CD4-positive, alpha-beta memory T cell (primary cell): Measurements from ENCODE around the gene FGF6. TPM values are rescaled to one million over a fixed set of nuclear protein-coding genes. Genes with fewer than 3 reads are reported as not detected.

Experiments
- CTCF ChIA-PET: fragments of 350-600 bp; sonication (Branson Sonifier 250); formaldehyde crosslinking; loops from one replicate; lab custom pipeline; 2021; ENCODE audit warnings: inconsistent platforms; ENCODE audit not compliant: partially characterized antibody; lab: Charles Lee
- POLR2A ChIA-PET: fragments of 350-600 bp; sonication (Branson Sonifier 250); formaldehyde crosslinking; loops from one replicate; lab custom pipeline; 2021; ENCODE audit not compliant: partially characterized antibody; lab: Charles Lee
- DNase-seq, 5 donors: peaks; one replicate each; pipeline versions ENCODE4 v3.0.0 to v3.0.0-alpha.2; 2020 to 2022; ENCODE audit warnings: mixed read lengths in 1 of 5
- H3K27ac ChIP-seq: one replicate; pipeline ENCODE4 v1.7.0; 2013; ENCODE audit warnings: low read depth, low read length
- H3K27me3 ChIP-seq: 2 replicates; pipeline ENCODE4 v1.7.0; 2013; ENCODE audit warnings: mild to moderate bottlenecking, low read length, moderate library complexity; ENCODE audit not compliant: insufficient read depth
- H3K36me3 ChIP-seq: 2 replicates; pipeline ENCODE4 v1.7.0; 2013; ENCODE audit warnings: mild to moderate bottlenecking, low read length, moderate library complexity; ENCODE audit not compliant: insufficient read depth
- H3K4me1 ChIP-seq: 2 replicates; pipeline ENCODE4 v1.7.0; 2013; ENCODE audit warnings: mild to moderate bottlenecking, low read length, moderate library complexity; ENCODE audit not compliant: insufficient read depth
- H3K4me3 ChIP-seq, 2 donors: one replicate each; pipeline ENCODE4 v1.7.0; 2013; ENCODE audit warnings: low read length in 2 of 2, mild to moderate bottlenecking in 1 of 2
- H3K9me3 ChIP-seq, 2 donors: one replicate each; pipeline ENCODE4 v1.7.0; 2013; ENCODE audit warnings: low read length in 2 of 2, control low read depth in 1 of 2; ENCODE audit not compliant: control insufficient read depth in 1 of 2
- H3K27ac Mint-ChIP-seq, 7 donors: one replicate each; pipeline ENCODE4 v1.8.0; 2020 to 2021; ENCODE audit warnings: mixed read lengths in 7 of 7, mild to moderate bottlenecking in 6 of 7, inconsistent platforms in 3 of 7, moderate library complexity in 3 of 7
- H3K27me3 Mint-ChIP-seq, 2 donors: one replicate each; pipeline ENCODE4 v1.8.0; 2020 to 2021; ENCODE audit warnings: mixed read lengths in 2 of 2
- H3K36me3 Mint-ChIP-seq, 2 donors: one replicate each; pipeline ENCODE4 v1.8.0; 2020 to 2021; ENCODE audit warnings: mixed read lengths in 2 of 2, inconsistent platforms in 1 of 2, mild to moderate bottlenecking in 1 of 2
- H3K4me1 Mint-ChIP-seq, 4 donors: one replicate each; pipeline ENCODE4 v1.8.0; 2020 to 2021; ENCODE audit warnings: mixed read lengths in 4 of 4, mild to moderate bottlenecking in 1 of 4
- H3K4me3 Mint-ChIP-seq, 8 donors: one replicate each; pipeline ENCODE4 v1.8.0; 2020 to 2021; ENCODE audit warnings: mixed read lengths in 8 of 8, mild to moderate bottlenecking in 7 of 8, moderate library complexity in 6 of 8, inconsistent platforms in 3 of 8
- H3K9me3 Mint-ChIP-seq, 8 donors: one replicate each; pipeline ENCODE4 v1.8.0; 2020 to 2021; ENCODE audit warnings: mixed read lengths in 8 of 8, mild to moderate bottlenecking in 5 of 8, inconsistent platforms in 3 of 8, moderate library complexity in 1 of 8
- intact Hi-C: fragments of 100-400 bp; cut with micrococcal nuclease; formaldehyde crosslinking; loops from one replicate; pipeline ENCODE4 v1.15.1; 2023
- polyA plus RNA-seq, 2 donors: library from polyadenylated mRNA; unstranded; fragments of 300-500 nt; fragmentation: Illumina TruSeq; gene quantifications; one replicate each; pipeline ENCODE4 v1.2.3, GENCODE V29; 2021
- total RNA-seq, 2 experiments: library from RNA; stranded (reverse); gene quantifications; one replicate each; pipeline ENCODE4 v1.2.3, GENCODE V29; 2021

FGF6 gene
- total and polyA plus RNA-seq, 4 experiments from 2014 or later: not detected

- no peaks in the 10 kb centered on the region for H3K4me1 ChIP-seq
- H3K27me3 Mint-ChIP-seq: peaks cover 9 to 14% of the 10 kb centered on the region in 2 donors
- no peak overlapping the region for H3K4me3 Mint-ChIP-seq
- intact Hi-C loops: no loop called here
- no peaks in the 10 kb centered on the region for H3K4me1 Mint-ChIP-seq
- POLR2A ChIA-PET: no interaction called here
- H3K4me3 ChIP-seq: no peak overlapping the region
- H3K9me3 Mint-ChIP-seq: no peaks in the 10 kb centered on the region
- no peak overlapping the region for H3K27ac ChIP-seq
- no peaks in the 10 kb centered on the region for H3K36me3 Mint-ChIP-seq
- no peaks in the 10 kb centered on the region for H3K9me3 ChIP-seq
- CTCF ChIA-PET: interaction anchor here (0.6 to 1.0 kb wide), 4 partner anchors 9 to 23 kb away, joined by 3 read pairs; no protein-coding TSS in a partner anchor
- no peaks in the 10 kb centered on the region for H3K27me3 ChIP-seq
- DNase-seq: no peak
- no peak overlapping the region for H3K27ac Mint-ChIP-seq
- H3K36me3 ChIP-seq: no peaks in the 10 kb centered on the region
These were observed 42.6 kb downstream of the FGF6 start for GRCh38 chr12:4402996-4403395.

GRCh38 chr12:4401117-4401516, 44.5 kb downstream of the FGF6 start:
- H3K27ac Mint-ChIP-seq: no peak overlapping the region
- intact Hi-C loops: no loop called here
- no peaks in the 10 kb centered on the region for H3K4me1 ChIP-seq
- CTCF ChIA-PET: no interaction called here
- no peaks in the 10 kb centered on the region for H3K4me1 Mint-ChIP-seq
- H3K27me3 ChIP-seq: no peaks in the 10 kb centered on the region
- no peak for DNase-seq
- POLR2A ChIA-PET: no interaction called here
- H3K9me3 ChIP-seq: no peaks in the 10 kb centered on the region
- H3K9me3 Mint-ChIP-seq: no peaks in the 10 kb centered on the region
- H3K27ac ChIP-seq: no peak overlapping the region
- peaks cover 13 to 17% of the 10 kb centered on the region in 2 donors for H3K27me3 Mint-ChIP-seq
- no peaks in the 10 kb centered on the region for H3K36me3 ChIP-seq
- H3K36me3 Mint-ChIP-seq: no peaks in the 10 kb centered on the region
- no peak overlapping the region for H3K4me3 ChIP-seq
- no peak overlapping the region for H3K4me3 Mint-ChIP-seq

DNA sequence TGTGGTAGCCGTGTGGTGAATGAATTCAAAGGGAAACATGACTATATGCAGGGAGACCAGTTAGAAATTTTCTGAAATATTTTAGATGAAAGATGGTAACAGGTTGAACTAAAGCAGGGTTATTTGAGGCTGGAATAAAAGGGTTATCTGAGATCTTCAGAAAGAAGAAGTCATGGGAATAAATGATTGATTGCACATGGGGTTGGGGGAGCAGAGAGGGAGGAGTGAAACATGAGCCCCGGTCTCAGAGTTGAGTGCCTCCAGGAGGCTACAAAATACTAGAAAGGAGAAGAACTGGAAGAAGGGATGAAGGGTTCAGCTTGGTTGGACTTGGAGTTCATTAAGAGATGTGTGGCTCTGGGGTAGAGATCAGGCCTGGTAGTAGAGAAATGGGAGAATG, 49.8 kb downstream of the FGF6 start:
- Mint-ChIP-seq H3K9me3 (no peaks in the 10 kb centered on the region), H3K4me1 (peaks cover 0 to 1% (median 0%) of the 10 kb centered on the region in 4 donors), H3K4me3 (no peak overlapping the region), H3K36me3 (no peaks in the 10 kb centered on the region), H3K27me3 (peaks cover 32 to 37% of the 10 kb centered on the region in 2 donors), H3K27ac (no peak overlapping the region)
- no peak overlapping the region for H3K4me3 ChIP-seq
- H3K9me3 ChIP-seq: no peaks in the 10 kb centered on the region
- no peaks in the 10 kb centered on the region for H3K36me3 ChIP-seq
- intact Hi-C loops: no loop called here
- no peak overlapping the region for H3K27ac ChIP-seq
- no peaks in the 10 kb centered on the region for H3K27me3 ChIP-seq
- ChIA-PET CTCF (no interaction called here), POLR2A (no interaction called here)
- DNase-seq: no peak
- H3K4me1 ChIP-seq: no peaks in the 10 kb centered on the region

DNA sequence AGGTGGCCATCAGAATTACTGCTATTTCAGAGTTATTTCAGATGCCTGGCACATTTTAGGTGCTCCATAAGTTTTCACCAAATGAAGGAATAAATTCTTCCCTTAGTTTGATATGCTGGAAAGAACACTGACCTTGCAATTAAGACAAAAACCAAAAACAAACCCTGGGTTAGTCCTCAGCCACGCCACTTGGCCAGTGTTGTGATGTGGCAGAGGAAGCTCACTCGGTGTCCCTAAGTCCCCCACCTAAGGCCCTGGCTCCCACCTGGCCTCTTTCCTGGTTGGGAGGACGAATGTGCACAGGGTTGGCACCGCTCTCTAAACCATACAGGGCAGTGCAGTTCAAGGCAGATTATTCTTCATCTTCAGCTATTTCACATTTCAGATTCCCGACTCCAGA, 52.4 kb downstream of the FGF6 start:
- Mint-ChIP-seq H3K27me3 (peaks cover 29 to 40% of the 10 kb centered on the region in 2 donors), H3K27ac (no peak overlapping the region), H3K9me3 (no peaks in the 10 kb centered on the region), H3K4me3 (no peak overlapping the region), H3K36me3 (no peaks in the 10 kb centered on the region), H3K4me1 (peaks cover 0 to 1% (median 0%) of the 10 kb centered on the region in 4 donors)
- Histone ChIP-seq H3K27me3 (no peaks in the 10 kb centered on the region), H3K27ac (no peak overlapping the region), H3K4me3 (no peak overlapping the region), H3K36me3 (no peaks in the 10 kb centered on the region), H3K9me3 (no peaks in the 10 kb centered on the region), H3K4me1 (no peaks in the 10 kb centered on the region)
- ChIA-PET POLR2A (no interaction called here), CTCF (no interaction called here)
- no peak for DNase-seq
- intact Hi-C loops: no loop called here

DNA sequence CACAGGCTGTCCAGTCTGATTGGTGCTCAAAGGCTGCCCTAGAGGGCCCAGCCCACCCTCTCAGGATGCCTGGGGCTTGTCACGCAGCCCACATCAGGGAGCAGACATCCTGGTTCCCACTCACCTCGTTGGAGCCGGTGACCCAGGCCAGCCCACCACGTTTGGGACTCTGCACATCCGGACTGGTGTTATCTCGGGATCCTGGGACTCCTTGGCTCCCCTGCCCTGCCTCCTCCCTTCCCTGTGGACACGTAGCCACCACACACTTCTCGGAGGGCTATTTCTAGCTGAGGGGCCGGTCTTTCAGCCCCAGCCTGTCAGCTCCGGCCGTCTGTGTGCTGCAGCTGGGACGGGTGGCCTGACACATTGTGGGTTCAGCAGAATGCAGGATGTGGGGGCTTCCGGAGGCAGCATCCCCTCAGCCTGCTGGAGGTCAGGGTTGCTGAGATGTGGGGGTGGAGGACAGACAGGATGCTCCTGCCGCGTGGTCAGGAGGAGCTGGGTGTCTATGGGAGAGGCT, 53.3 kb downstream of the FGF6 start:
- DNase-seq: no peak
- H3K9me3 Mint-ChIP-seq: no peaks in the 10 kb centered on the region
- H3K36me3 Mint-ChIP-seq: no peaks in the 10 kb centered on the region
- H3K27me3 Mint-ChIP-seq: peaks cover 29 to 39% of the 10 kb centered on the region in 2 donors
- H3K27ac Mint-ChIP-seq: peak overlapping the region in 1 of 7 donors; percentile 28
- Histone ChIP-seq H3K27me3 (no peaks in the 10 kb centered on the region), H3K27ac (no peak overlapping the region), H3K4me1 (no peaks in the 10 kb centered on the region), H3K36me3 (no peaks in the 10 kb centered on the region), H3K9me3 (no peaks in the 10 kb centered on the region), H3K4me3 (no peak overlapping the region)
- H3K4me3 Mint-ChIP-seq: no peak overlapping the region
- intact Hi-C loops: no loop called here
- ChIA-PET POLR2A (no interaction called here), CTCF (no interaction called here)
- peaks cover 0 to 1% (median 0%) of the 10 kb centered on the region in 4 donors for H3K4me1 Mint-ChIP-seq

DNA sequence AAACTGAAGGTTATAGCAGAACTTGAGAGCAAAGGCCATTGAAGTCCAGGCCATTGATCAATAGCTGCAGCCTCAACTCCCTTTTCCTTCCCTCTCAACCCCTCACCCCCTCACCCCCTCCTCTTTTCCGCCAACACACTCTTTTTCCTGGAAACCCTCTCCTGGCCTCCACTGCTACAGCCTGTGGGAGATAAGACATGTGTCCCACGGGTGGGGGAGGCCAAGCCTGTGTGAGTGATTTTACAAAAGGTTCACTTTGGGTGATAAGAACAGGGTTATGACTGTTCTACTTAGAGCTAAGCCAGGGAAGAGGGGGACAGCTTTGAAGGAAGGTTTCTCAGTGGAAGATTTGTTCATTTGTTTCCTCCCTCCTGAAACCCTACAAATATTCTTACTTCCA, 57.0 kb downstream of the FGF6 start:
- Histone ChIP-seq H3K36me3 (no peaks in the 10 kb centered on the region), H3K27ac (no peak overlapping the region), H3K4me3 (no peak overlapping the region), H3K27me3 (no peaks in the 10 kb centered on the region), H3K4me1 (no peaks in the 10 kb centered on the region), H3K9me3 (no peaks in the 10 kb centered on the region)
- intact Hi-C loops: no loop called here
- Mint-ChIP-seq H3K27ac (no peak overlapping the region), H3K9me3 (no peaks in the 10 kb centered on the region), H3K4me1 (peaks cover 0 to 1% (median 0%) of the 10 kb centered on the region in 4 donors), H3K27me3 (peaks cover 9 to 20% of the 10 kb centered on the region in 2 donors), H3K4me3 (no peak overlapping the region), H3K36me3 (no peaks in the 10 kb centered on the region)
- no peak for DNase-seq
- POLR2A ChIA-PET: no interaction called here
- CTCF ChIA-PET: interaction anchor here (0.7 kb wide), 1 partner anchor 8 kb away, joined by 3 read pairs; no protein-coding TSS in a partner anchor

- Histone ChIP-seq H3K9me3 (no peaks in the 10 kb centered on the region), H3K27me3 (no peaks in the 10 kb centered on the region), H3K4me1 (no peaks in the 10 kb centered on the region), H3K27ac (no peak overlapping the region), H3K4me3 (no peak overlapping the region), H3K36me3 (no peaks in the 10 kb centered on the region)
- H3K36me3 Mint-ChIP-seq: no peaks in the 10 kb centered on the region
- peaks cover 5 to 17% of the 10 kb centered on the region in 2 donors for H3K27me3 Mint-ChIP-seq
- intact Hi-C loops: no loop called here
- no peak for DNase-seq
- H3K4me1 Mint-ChIP-seq: peaks cover 0 to 1% (median 0%) of the 10 kb centered on the region in 4 donors
- CTCF ChIA-PET: no interaction called here
- H3K4me3 Mint-ChIP-seq: no peak overlapping the region
- POLR2A ChIA-PET: no interaction called here
- H3K9me3 Mint-ChIP-seq: no peaks in the 10 kb centered on the region
- H3K27ac Mint-ChIP-seq: no peak overlapping the region
These were observed 57.6 kb downstream of the FGF6 start for GRCh38 chr12:4388032-4388431.
